Loucy (cell line): ENCODE measurements around the gene RTN4.

Source experiments
- H2AFZ ChIP-seq: fragments of 200-600 bp; sonication (generic); 2 replicates; pipeline ENCODE4 v1.6.0; 2016; ENCODE audit warnings: antibody characterized with exemption, mild to moderate bottlenecking, low read length, moderate library complexity
- H3F3A ChIP-seq: fragments of 200-600 bp; 2 replicates; pipeline ENCODE4 v1.6.0; 2016; ENCODE audit warnings: antibody characterized with exemption, low read depth, mild to moderate bottlenecking
- H3K27me3 ChIP-seq: fragments of 200-600 bp; sonication (generic); 2 replicates; pipeline ENCODE4 v1.6.1; 2014; ENCODE audit warnings: low read length, mild to moderate bottlenecking; ENCODE audit not compliant: insufficient read depth, poor library complexity, severe bottlenecking
- H3K36me3 ChIP-seq: fragments of 200-600 bp; sonication (generic); 2 replicates; pipeline ENCODE4 v1.6.1; 2016; ENCODE audit warnings: low read length; ENCODE audit not compliant: insufficient read depth
- H3K4me1 ChIP-seq: fragments of 200-600 bp; sonication (generic); 2 replicates; pipeline ENCODE4 v1.5.1; 2014; ENCODE audit warnings: low read length, mild to moderate bottlenecking; ENCODE audit not compliant: insufficient read depth, poor library complexity, severe bottlenecking
- H3K4me2 ChIP-seq: fragments of 200-600 bp; sonication (generic); 2 replicates; pipeline ENCODE4 v1.6.0; 2014; ENCODE audit warnings: antibody characterized with exemption, low read length, low read depth, mild to moderate bottlenecking; ENCODE audit not compliant: poor library complexity, severe bottlenecking
- H3K4me3 ChIP-seq: fragments of 200-600 bp; sonication (generic); 2 replicates; pipeline ENCODE4 v1.5.1; 2014; ENCODE audit warnings: low read length, mild to moderate bottlenecking, mixed read lengths; ENCODE audit not compliant: poor library complexity, severe bottlenecking
- H3K79me2 ChIP-seq: fragments of 200-600 bp; sonication (generic); 2 replicates; pipeline ENCODE4 v1.6.1; 2014; ENCODE audit warnings: low read length; ENCODE audit not compliant: insufficient read depth
- H3K9ac ChIP-seq: fragments of 200-600 bp; sonication (generic); 2 replicates; pipeline ENCODE4 v1.6.0; 2014; ENCODE audit warnings: mild to moderate bottlenecking, low read depth, low read length, moderate library complexity; ENCODE audit not compliant: poor library complexity, severe bottlenecking
- H3K9me2 ChIP-seq: fragments of 200-600 bp; sonication (generic); replicated peaks from 2 replicates; pipeline ENCODE4 v1.6.1; 2016; ENCODE audit warnings: low read depth, low read length, mixed read lengths
- H3K9me3 ChIP-seq: fragments of 200-600 bp; sonication (generic); 2 replicates; pipeline ENCODE4 v1.6.1; 2014; ENCODE audit warnings: mild to moderate bottlenecking, antibody characterized with exemption, low read length, low read depth; ENCODE audit not compliant: insufficient read depth
- H4K20me1 ChIP-seq: fragments of 200-600 bp; sonication (generic); 2 replicates; pipeline ENCODE4 v1.6.0; 2014; ENCODE audit warnings: antibody characterized with exemption, low read length, mild to moderate bottlenecking; ENCODE audit not compliant: insufficient read depth, poor library complexity, severe bottlenecking
- EZH2phosphoT487 ChIP-seq: fragments of 200-600 bp; IDR thresholded peaks from 2 replicates; pipeline ENCODE4 v1.6.1; 2018; ENCODE audit warnings: antibody characterized with exemption, mild to moderate bottlenecking, moderate library complexity, borderline replicate concordance
- TF ChIP-seq, protein P1 (sequence below): fragments of 200-600 bp; sonication (generic); conservative IDR thresholded peaks from 2 replicates; pipeline ENCODE4 v1.5.1; 2014; ENCODE audit warnings: mild to moderate bottlenecking, antibody characterized with exemption, low read length

Gene RTN4

DNA sequence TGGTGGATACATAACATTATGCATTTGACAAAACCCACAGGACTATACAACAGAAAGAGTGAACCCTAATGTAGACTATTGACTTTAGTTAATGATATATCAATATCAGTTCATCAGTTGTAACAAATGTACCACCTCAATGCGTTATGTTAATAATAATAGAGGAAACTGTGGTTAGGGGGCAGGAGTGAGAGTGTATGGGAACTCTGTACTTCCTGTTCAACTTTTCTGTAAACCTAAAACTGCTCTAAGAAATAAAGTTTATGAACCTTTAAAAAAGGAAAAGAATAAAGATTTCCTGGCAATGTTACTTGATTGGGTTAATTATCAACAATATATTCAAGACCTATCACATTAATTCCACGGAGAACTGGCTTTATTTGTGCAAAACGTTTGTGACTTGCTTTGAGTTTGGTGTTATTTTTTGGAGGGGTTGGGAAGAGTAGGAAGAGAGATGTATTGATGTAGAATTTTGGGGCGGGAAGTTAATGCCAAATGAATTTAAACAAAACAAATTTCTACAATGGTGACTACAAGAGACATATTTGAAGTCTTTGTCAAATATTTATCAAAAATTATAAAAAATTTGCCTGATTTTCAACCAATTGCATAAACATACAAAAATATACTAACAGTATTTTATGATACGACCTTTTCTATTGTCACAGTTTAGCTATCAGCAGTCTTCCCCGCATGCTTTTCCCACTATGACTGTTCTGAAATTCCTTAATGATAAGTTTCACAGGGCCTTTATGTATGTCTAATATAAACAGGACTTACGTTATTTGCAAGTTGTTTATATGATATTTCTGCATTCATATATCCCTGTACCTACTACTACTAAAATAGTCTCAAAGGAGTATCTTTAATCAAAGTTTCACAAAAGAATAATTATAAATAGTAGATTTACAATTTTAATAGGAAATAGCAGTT is 2.1 kb upstream of the RTN4 start:
- H4K20me1 ChIP-seq = peaks cover 14% of the 10 kb centered on the region
- H3K4me1 ChIP-seq = peaks cover 25% of the 10 kb centered on the region
- TF ChIP-seq, protein P1, sequence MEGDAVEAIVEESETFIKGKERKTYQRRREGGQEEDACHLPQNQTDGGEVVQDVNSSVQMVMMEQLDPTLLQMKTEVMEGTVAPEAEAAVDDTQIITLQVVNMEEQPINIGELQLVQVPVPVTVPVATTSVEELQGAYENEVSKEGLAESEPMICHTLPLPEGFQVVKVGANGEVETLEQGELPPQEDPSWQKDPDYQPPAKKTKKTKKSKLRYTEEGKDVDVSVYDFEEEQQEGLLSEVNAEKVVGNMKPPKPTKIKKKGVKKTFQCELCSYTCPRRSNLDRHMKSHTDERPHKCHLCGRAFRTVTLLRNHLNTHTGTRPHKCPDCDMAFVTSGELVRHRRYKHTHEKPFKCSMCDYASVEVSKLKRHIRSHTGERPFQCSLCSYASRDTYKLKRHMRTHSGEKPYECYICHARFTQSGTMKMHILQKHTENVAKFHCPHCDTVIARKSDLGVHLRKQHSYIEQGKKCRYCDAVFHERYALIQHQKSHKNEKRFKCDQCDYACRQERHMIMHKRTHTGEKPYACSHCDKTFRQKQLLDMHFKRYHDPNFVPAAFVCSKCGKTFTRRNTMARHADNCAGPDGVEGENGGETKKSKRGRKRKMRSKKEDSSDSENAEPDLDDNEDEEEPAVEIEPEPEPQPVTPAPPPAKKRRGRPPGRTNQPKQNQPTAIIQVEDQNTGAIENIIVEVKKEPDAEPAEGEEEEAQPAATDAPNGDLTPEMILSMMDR = 0 out of 2 replicates have a peak, but pooled peaks have one; percentile 10
- TF ChIP-seq EZH2phosphoT487 = no peak
- H3K9me2 ChIP-seq = no peaks in the 10 kb centered on the region
- H3K27me3 ChIP-seq = no peaks in the 10 kb centered on the region
- H3K9ac ChIP-seq = peak overlapping the region; percentile 83
- peak overlapping the region; percentile 90 for H3K4me3 ChIP-seq
- no peaks in the 10 kb centered on the region; the same call in 1 of the 2 replicates for H3F3A ChIP-seq
- H3K79me2 ChIP-seq = peaks cover 42% of the 10 kb centered on the region
- no peaks in the 10 kb centered on the region for H3K36me3 ChIP-seq
- 0 out of 2 replicates have a peak overlapping the region, but pooled peaks have one; percentile 11 for H2AFZ ChIP-seq
- no peaks in the 10 kb centered on the region for H3K9me3 ChIP-seq
- peak overlapping the region; percentile 95 for H3K4me2 ChIP-seq

DNA sequence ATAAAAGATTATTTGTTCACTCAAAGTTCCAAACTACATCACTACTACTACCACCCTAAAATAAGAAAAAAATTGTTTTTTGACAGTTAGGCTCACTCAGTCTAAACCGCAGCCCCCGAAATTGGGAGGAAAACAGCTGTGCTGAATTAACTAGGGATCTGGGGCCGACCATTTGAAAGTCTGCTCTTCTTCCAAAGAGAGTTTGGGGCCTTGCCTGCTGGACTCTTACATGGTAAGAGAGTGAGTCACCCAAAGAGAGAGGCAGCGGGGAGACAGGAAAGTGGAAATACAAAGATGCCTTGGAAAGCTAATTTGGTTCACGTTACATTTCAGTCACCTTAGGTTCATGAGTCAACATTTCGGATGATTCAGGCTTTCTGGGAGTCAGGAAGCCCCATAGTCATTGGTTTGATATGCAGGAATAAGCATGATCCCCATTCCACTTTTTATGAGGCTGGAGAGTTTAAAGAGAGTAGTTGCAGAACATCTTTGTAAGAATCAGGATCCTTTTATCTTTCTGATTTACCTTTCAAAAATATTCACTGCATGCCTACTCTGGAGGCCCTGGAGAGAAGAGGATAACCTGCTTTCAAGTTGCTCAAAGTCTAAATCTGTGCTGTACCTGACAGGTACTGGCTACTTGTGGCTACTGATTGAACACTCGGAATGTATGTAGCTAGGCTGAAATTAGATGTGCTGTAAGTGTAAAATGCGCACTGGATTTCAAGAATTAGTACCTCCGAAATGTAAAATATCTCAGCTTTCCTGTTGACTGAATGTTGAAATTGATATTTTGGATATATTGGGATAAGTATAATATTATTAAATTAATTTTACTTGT is 995 bp upstream of the RTN4 start:
- Histone ChIP-seq H3K9ac (peak overlapping the region; percentile 83), H2AFZ (peak overlapping the region; percentile 71), H3K79me2 (peaks cover 53% of the 10 kb centered on the region), H3F3A (no peaks in the 10 kb centered on the region; the same call in 1 of the 2 replicates), H3K4me1 (peaks cover 32% of the 10 kb centered on the region), H3K4me3 (peak overlapping the region; percentile 90), H3K4me2 (peak overlapping the region; percentile 95), H3K9me2 (no peaks in the 10 kb centered on the region), H3K27me3 (no peaks in the 10 kb centered on the region), H3K36me3 (no peaks in the 10 kb centered on the region), H4K20me1 (peaks cover 24% of the 10 kb centered on the region), H3K9me3 (no peaks in the 10 kb centered on the region)
- no peak for TF ChIP-seq EZH2phosphoT487
- TF ChIP-seq, protein P1 = no peak

DNA sequence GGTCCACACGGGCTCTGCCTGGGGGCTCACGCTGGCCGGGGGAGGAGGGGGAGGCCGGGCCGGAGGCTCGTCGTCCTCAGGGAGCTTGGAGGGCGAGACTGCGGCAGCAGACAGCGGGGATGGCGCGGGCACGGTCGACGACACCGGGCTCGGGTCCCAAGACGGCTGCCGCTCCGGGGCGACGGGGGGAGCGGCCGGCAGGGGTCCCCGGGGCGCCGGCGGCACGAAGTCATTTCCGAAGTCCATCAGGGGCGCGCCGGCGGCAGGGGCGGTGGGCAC is 491 bp downstream of the RTN4 start:
- TF ChIP-seq, protein P1 = no peak
- TF ChIP-seq EZH2phosphoT487 = no peak
- H2AFZ ChIP-seq = peak overlapping the region; percentile 48; the same call in 1 of the 2 replicates

More for the DNA sequence above, 491 bp downstream of the RTN4 start:
- H3K4me2 ChIP-seq = peak overlapping the region; percentile 43
- no peaks in the 10 kb centered on the region for H3K9me3 ChIP-seq
- H3K9ac ChIP-seq = peak overlapping the region; percentile 97
- H3K4me3 ChIP-seq = peak overlapping the region; percentile 90
- H4K20me1 ChIP-seq = peaks cover 38% of the 10 kb centered on the region
- peaks cover 44% of the 10 kb centered on the region for H3K4me1 ChIP-seq
- no peaks in the 10 kb centered on the region for H3K9me2 ChIP-seq
- H3K27me3 ChIP-seq = no peaks in the 10 kb centered on the region
- no peaks in the 10 kb centered on the region for H3K36me3 ChIP-seq
- H3K79me2 ChIP-seq = peaks cover 68% of the 10 kb centered on the region
- no peaks in the 10 kb centered on the region; the same call in 1 of the 2 replicates for H3F3A ChIP-seq
